Measurements from ENCODE around the gene UBE2D2.
A peak's percentile ranks its signal among the peaks of the same experiment; 100 is the strongest.

Gene UBE2D2

DNA sequence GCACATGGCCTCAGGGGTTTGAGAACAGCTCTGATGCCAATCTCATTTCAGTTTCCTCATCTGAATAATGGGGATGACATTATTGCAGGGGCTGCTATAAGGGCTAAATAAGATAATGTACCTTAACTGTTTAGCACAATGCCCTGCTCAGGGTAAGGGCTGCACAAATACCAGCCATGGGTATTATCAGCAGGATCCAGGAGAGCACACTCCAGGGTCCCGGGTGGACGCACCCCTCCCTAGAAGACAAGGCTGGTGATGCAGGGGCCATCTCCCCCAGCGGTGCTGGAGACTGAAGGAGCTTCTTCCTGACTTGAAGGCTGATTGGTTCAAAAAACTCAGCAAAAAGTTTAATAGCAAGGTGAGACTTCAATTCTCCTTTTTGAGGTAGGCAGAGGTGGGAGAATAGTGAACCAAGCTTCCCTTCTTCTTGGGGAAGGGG, 84.3 kb downstream of the UBE2D2 start:
- TF ChIP-seq, protein P1, sequence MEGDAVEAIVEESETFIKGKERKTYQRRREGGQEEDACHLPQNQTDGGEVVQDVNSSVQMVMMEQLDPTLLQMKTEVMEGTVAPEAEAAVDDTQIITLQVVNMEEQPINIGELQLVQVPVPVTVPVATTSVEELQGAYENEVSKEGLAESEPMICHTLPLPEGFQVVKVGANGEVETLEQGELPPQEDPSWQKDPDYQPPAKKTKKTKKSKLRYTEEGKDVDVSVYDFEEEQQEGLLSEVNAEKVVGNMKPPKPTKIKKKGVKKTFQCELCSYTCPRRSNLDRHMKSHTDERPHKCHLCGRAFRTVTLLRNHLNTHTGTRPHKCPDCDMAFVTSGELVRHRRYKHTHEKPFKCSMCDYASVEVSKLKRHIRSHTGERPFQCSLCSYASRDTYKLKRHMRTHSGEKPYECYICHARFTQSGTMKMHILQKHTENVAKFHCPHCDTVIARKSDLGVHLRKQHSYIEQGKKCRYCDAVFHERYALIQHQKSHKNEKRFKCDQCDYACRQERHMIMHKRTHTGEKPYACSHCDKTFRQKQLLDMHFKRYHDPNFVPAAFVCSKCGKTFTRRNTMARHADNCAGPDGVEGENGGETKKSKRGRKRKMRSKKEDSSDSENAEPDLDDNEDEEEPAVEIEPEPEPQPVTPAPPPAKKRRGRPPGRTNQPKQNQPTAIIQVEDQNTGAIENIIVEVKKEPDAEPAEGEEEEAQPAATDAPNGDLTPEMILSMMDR (IDR thresholded peaks at IDR 0.05; ENCODE audit: insufficient read depth, low read length), result no peak
- H3K4me3 ChIP-seq (replicated peaks; ENCODE audit: insufficient read depth, low read length), result no peak overlapping the region
- H3K27ac ChIP-seq (replicated peaks), result no peak overlapping the region
- no peak for DNase-seq (ENCODE audit: low read depth in 1 of 2, low spot score in 1 of 2)
- no peaks in the 10 kb centered on the region for H3K27me3 ChIP-seq (ENCODE audit: insufficient read depth, poor library complexity, severe bottlenecking)

DNA sequence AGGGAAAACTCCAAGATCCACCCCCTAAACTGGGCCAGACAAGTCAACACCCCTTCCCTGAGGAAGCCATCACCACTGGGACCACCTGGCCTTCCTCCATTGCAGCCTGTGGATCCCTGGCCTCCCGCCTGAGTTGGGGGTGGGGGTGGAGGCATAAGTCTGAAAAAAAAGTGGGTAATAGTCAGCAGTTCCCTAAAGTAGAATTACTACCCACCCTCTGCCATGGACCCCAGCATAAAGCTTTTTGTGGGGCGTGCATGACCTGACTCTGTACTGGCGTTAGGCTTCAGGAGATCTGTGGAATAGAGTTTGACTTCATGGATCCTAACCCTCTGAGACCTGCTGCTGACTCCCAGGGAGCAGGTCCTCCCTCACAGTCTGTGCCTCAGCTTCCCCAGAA, 85.0 kb downstream of the UBE2D2 start:
- Histone ChIP-seq H3K4me3 (replicated peaks; ENCODE audit: insufficient read depth, low read length) (no peak overlapping the region), H3K27me3 (ENCODE audit: insufficient read depth, poor library complexity, severe bottlenecking) (no peaks in the 10 kb centered on the region), H3K27ac (replicated peaks) (no peak overlapping the region)
- no peak for TF ChIP-seq POLR2AphosphoS5 (IDR thresholded peaks at IDR 0.05; ENCODE audit: low read depth)
- no peak for TF ChIP-seq GABPA (IDR thresholded peaks at IDR 0.05; ENCODE audit: low read depth)
- TF ChIP-seq, protein P2, sequence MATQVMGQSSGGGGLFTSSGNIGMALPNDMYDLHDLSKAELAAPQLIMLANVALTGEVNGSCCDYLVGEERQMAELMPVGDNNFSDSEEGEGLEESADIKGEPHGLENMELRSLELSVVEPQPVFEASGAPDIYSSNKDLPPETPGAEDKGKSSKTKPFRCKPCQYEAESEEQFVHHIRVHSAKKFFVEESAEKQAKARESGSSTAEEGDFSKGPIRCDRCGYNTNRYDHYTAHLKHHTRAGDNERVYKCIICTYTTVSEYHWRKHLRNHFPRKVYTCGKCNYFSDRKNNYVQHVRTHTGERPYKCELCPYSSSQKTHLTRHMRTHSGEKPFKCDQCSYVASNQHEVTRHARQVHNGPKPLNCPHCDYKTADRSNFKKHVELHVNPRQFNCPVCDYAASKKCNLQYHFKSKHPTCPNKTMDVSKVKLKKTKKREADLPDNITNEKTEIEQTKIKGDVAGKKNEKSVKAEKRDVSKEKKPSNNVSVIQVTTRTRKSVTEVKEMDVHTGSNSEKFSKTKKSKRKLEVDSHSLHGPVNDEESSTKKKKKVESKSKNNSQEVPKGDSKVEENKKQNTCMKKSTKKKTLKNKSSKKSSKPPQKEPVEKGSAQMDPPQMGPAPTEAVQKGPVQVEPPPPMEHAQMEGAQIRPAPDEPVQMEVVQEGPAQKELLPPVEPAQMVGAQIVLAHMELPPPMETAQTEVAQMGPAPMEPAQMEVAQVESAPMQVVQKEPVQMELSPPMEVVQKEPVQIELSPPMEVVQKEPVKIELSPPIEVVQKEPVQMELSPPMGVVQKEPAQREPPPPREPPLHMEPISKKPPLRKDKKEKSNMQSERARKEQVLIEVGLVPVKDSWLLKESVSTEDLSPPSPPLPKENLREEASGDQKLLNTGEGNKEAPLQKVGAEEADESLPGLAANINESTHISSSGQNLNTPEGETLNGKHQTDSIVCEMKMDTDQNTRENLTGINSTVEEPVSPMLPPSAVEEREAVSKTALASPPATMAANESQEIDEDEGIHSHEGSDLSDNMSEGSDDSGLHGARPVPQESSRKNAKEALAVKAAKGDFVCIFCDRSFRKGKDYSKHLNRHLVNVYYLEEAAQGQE (IDR thresholded peaks at IDR 0.05; ENCODE audit: insufficient replicate concordance, low read depth), result no peak
- TF ChIP-seq SPI1 (IDR thresholded peaks at IDR 0.05; ENCODE audit: borderline replicate concordance, low read depth), result no peak
- TF ChIP-seq, protein P1 (IDR thresholded peaks at IDR 0.05; ENCODE audit: insufficient read depth, low read length), result no peak
- no peak for DNase-seq (ENCODE audit: low read depth in 1 of 2, low spot score in 1 of 2)

DNA sequence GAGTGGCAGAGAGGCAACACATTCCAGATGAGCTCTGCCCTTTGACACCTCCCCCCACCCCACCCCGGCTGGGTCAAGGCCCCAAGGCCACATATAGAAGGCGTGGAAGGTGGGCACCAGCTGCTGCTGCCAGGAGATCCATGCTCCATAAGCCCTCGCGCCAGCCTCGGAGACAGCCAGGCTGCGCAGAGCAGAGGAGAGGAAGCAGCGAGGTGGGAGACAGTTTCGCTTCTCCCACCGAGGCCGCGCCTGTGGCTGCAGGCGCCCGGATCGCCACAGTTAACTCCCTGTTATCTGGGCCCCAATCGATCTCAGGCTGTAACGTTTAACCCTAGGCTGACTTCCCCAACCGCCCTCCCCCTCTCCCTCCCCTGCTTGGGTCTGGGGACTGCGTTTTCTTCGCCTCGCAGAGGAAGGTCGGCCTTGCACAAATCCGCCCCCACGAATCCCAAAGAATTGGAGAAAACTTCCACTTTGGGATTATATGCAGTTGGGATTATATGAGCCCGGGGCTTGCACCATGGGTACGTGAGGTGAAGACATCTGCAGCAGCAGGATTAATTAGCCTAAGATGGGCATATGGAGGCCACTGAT, 85.9 kb downstream of the UBE2D2 start:
- no peaks in the 10 kb centered on the region for H3K27me3 ChIP-seq (ENCODE audit: insufficient read depth, poor library complexity, severe bottlenecking)
- TF ChIP-seq, protein P2 (IDR thresholded peaks at IDR 0.05; ENCODE audit: insufficient replicate concordance, low read depth), result no peak
- TF ChIP-seq SPI1 (IDR thresholded peaks at IDR 0.05; ENCODE audit: borderline replicate concordance, low read depth), result no peak
- no peak for TF ChIP-seq GABPA (IDR thresholded peaks at IDR 0.05; ENCODE audit: low read depth)
- TF ChIP-seq, protein P1 (IDR thresholded peaks at IDR 0.05; ENCODE audit: insufficient read depth, low read length), result no peak
- TF ChIP-seq POLR2AphosphoS5 (IDR thresholded peaks at IDR 0.05; ENCODE audit: low read depth), result no peak
- H3K4me3 ChIP-seq (replicated peaks; ENCODE audit: insufficient read depth, low read length), result peak overlapping the region; percentile 63; the same call in 1 of the 2 replicates
- H3K27ac ChIP-seq (replicated peaks), result no peak overlapping the region
- no peak for DNase-seq (ENCODE audit: low read depth in 1 of 2, low spot score in 1 of 2)

Measured in HL-60 (cell line).